ENCODE data around the gene SCAI.
"Not testable (repeated sequence)": the region's sequence is repeated elsewhere in the genome, so short reads cannot be mapped to it uniquely, and the experiment has no call there.

The SCAI gene

GRCh38 chr9:124972241-124972770 lies 171.0 kb downstream of the SCAI start:
- no peaks in the 10 kb centered on the region for H3K27me3 ChIP-seq (ENCODE audit: low read length)
- H3K9me3 ChIP-seq (ENCODE audit: insufficient read depth, low read length): no peaks in the 10 kb centered on the region
- H3K9me2 ChIP-seq (replicated peaks; ENCODE audit: insufficient read depth, low read length): no peaks in the 10 kb centered on the region
- no peaks in the 10 kb centered on the region for H3K79me2 ChIP-seq (ENCODE audit: insufficient read depth, low read length)
- H3K9ac ChIP-seq (ENCODE audit: low read length): no peak overlapping the region
- H3K4me2 ChIP-seq (ENCODE audit: low read depth, low read length, poor library complexity, severe bottlenecking): no peak overlapping the region
- no peak overlapping the region for H2AFZ ChIP-seq (ENCODE audit: low read depth, low read length, severe bottlenecking)
- no peaks in the 10 kb centered on the region for H4K20me1 ChIP-seq (ENCODE audit: low read depth, low read length)
- TF ChIP-seq, protein P1, sequence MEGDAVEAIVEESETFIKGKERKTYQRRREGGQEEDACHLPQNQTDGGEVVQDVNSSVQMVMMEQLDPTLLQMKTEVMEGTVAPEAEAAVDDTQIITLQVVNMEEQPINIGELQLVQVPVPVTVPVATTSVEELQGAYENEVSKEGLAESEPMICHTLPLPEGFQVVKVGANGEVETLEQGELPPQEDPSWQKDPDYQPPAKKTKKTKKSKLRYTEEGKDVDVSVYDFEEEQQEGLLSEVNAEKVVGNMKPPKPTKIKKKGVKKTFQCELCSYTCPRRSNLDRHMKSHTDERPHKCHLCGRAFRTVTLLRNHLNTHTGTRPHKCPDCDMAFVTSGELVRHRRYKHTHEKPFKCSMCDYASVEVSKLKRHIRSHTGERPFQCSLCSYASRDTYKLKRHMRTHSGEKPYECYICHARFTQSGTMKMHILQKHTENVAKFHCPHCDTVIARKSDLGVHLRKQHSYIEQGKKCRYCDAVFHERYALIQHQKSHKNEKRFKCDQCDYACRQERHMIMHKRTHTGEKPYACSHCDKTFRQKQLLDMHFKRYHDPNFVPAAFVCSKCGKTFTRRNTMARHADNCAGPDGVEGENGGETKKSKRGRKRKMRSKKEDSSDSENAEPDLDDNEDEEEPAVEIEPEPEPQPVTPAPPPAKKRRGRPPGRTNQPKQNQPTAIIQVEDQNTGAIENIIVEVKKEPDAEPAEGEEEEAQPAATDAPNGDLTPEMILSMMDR (IDR thresholded peaks at IDR 0.05; ENCODE audit: insufficient read depth, low read length, poor library complexity, severe bottlenecking): no peak
- no peak for TF ChIP-seq EZH2phosphoT487 (conservative IDR thresholded peaks at IDR 0.05; ENCODE audit: low read length)
- no peak overlapping the region for H3K4me3 ChIP-seq (ENCODE audit: insufficient read depth, low read length, poor library complexity, severe bottlenecking)
- no peak overlapping the region for H3K27ac ChIP-seq (ENCODE audit: low read depth, low read length)
- no peaks in the 10 kb centered on the region for H3F3A ChIP-seq (ENCODE audit: insufficient read depth)
- peaks cover 5% of the 10 kb centered on the region; the same call in 1 of the 2 replicates for H3K36me3 ChIP-seq (ENCODE audit: low read length)

- Histone ChIP-seq H3K9ac (ENCODE audit: low read length) (no peak overlapping the region), H4K20me1 (ENCODE audit: low read depth, low read length) (no peaks in the 10 kb centered on the region), H3K79me2 (ENCODE audit: insufficient read depth, low read length) (no peaks in the 10 kb centered on the region), H3K36me3 (ENCODE audit: low read length) (peaks cover 5% of the 10 kb centered on the region; the same call in 1 of the 2 replicates), H3F3A (ENCODE audit: insufficient read depth) (no peaks in the 10 kb centered on the region; the same call in 1 of the 2 replicates), H3K9me2 (replicated peaks; ENCODE audit: insufficient read depth, low read length) (no peaks in the 10 kb centered on the region), H3K4me3 (ENCODE audit: insufficient read depth, low read length, poor library complexity, severe bottlenecking) (no peak overlapping the region), H3K4me2 (ENCODE audit: low read depth, low read length, poor library complexity, severe bottlenecking) (no peak overlapping the region), H3K27me3 (ENCODE audit: low read length) (no peaks in the 10 kb centered on the region), H3K9me3 (ENCODE audit: insufficient read depth, low read length) (no peaks in the 10 kb centered on the region), H3K27ac (ENCODE audit: low read depth, low read length) (no peak overlapping the region), H2AFZ (ENCODE audit: low read depth, low read length, severe bottlenecking) (no peak overlapping the region)
- TF ChIP-seq, protein P1 (IDR thresholded peaks at IDR 0.05; ENCODE audit: insufficient read depth, low read length, poor library complexity, severe bottlenecking): no peak
- TF ChIP-seq EZH2phosphoT487 (conservative IDR thresholded peaks at IDR 0.05; ENCODE audit: low read length): no peak
These were observed 173.9 kb downstream of the SCAI start for GRCh38 chr9:124969401-124969800.

DNA sequence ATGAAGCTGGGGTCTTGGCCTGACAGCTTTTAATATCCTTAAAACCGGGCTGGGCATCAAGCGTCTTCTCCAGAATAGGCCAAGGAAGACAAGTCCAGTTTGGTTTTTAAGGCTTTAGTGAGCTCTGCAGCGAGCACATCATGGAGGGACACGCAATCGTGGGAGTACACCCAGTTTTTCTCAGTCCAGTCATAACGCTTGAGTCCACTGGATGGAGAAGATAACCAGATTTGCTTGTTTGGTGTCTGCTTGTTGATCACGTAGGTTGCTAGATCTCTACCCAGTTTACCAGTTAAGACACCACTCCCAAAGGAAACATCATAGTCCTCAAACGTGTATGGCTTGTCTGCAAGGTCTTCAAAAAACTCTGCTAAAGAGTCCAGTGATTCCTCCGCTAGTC lies 175.1 kb downstream of the SCAI start:
- Histone ChIP-seq H3K9me2 (replicated peaks; ENCODE audit: insufficient read depth, low read length) (no peaks in the 10 kb centered on the region), H3K9ac (ENCODE audit: low read length) (no peak overlapping the region), H3F3A (ENCODE audit: insufficient read depth) (no peaks in the 10 kb centered on the region; the same call in 1 of the 2 replicates), H3K27me3 (ENCODE audit: low read length) (no peaks in the 10 kb centered on the region), H3K27ac (ENCODE audit: low read depth, low read length) (no peak overlapping the region), H3K4me2 (ENCODE audit: low read depth, low read length, poor library complexity, severe bottlenecking) (no peak overlapping the region), H3K79me2 (ENCODE audit: insufficient read depth, low read length) (no peaks in the 10 kb centered on the region), H3K36me3 (ENCODE audit: low read length) (peaks cover 5% of the 10 kb centered on the region; the same call in 1 of the 2 replicates), H2AFZ (ENCODE audit: low read depth, low read length, severe bottlenecking) (no peak overlapping the region), H3K9me3 (ENCODE audit: insufficient read depth, low read length) (no peaks in the 10 kb centered on the region), H4K20me1 (ENCODE audit: low read depth, low read length) (no peaks in the 10 kb centered on the region), H3K4me3 (ENCODE audit: insufficient read depth, low read length, poor library complexity, severe bottlenecking) (no peak overlapping the region)
- TF ChIP-seq, protein P1 (IDR thresholded peaks at IDR 0.05; ENCODE audit: insufficient read depth, low read length, poor library complexity, severe bottlenecking): no peak
- TF ChIP-seq EZH2phosphoT487 (conservative IDR thresholded peaks at IDR 0.05; ENCODE audit: low read length): no peak

DNA sequence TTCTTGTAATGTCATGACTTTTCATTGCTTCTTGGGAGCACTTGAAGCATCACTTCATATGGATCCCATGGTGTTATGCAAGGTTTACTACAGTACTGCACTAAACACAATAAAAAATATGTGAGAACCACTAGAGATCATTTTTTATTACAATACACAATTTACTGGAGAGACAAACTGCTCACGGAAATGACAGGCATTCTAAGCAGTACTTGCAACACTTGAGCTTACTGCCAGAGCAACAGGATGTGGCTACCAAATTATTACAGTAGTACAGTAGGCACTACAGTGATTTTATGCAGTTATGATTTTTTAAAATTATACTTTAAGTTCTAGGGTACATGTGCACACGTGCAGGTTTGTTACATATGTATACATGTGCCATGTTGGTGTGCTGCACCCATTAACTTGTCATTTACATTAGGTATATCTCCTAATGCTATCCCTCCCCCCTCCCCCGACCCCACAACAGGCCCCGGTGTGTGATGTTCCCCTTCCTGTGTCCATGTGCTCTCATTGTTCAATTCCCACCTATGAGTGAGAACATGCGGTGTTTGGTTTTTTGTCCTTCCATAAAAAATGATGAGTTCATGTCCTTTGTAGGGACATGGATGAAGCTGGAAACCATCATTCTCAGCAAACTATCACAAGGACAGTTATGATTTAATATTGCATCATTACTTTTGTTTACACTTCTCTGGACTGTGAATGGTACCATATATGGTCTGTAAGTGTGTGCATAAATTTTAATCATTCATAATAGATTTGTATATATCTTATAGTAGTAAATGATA lies 177.4 kb downstream of the SCAI start:
- not testable (repeated sequence) for H3K9me3 ChIP-seq (ENCODE audit: insufficient read depth, low read length); H3K79me2 ChIP-seq (ENCODE audit: insufficient read depth, low read length); H3K4me3 ChIP-seq (ENCODE audit: insufficient read depth, low read length, poor library complexity, severe bottlenecking); H3F3A ChIP-seq (ENCODE audit: insufficient read depth); H3K27me3 ChIP-seq (ENCODE audit: low read length); H3K27ac ChIP-seq (ENCODE audit: low read depth, low read length); H2AFZ ChIP-seq (ENCODE audit: low read depth, low read length, severe bottlenecking); H3K4me2 ChIP-seq (ENCODE audit: low read depth, low read length, poor library complexity, severe bottlenecking); H4K20me1 ChIP-seq (ENCODE audit: low read depth, low read length); H3K9me2 ChIP-seq (replicated peaks; ENCODE audit: insufficient read depth, low read length); H3K9ac ChIP-seq (ENCODE audit: low read length); H3K36me3 ChIP-seq (ENCODE audit: low read length)

Data from SU-DHL-6 (cell line).